BJ (cell line): Measurements from ENCODE around the gene MFSD12. TPM values are rescaled to one million over a fixed set of nuclear protein-coding genes. Genes with fewer than 3 reads are reported as not detected.

Experiments
- CTCF ChIA-PET: fragments of 350-600 bp; formaldehyde crosslinking; extraction: SDS; loops from one replicate; lab custom pipeline; 2021; ENCODE audit warnings: antibody characterized with exemption, inconsistent platforms; lab: Yijun Ruan, JAX
- POLR2A ChIA-PET: fragments of 300-600 bp; sonication (Branson Sonifier 250); formaldehyde crosslinking; extraction: SDS; loops from one replicate; lab custom pipeline; 2021; ENCODE audit warnings: antibody characterized with exemption; lab: Charles Lee
- DNase-seq: peaks from one replicate; pipeline ENCODE4 v3.0.0-alpha.2; 2011; ENCODE audit warnings: low read depth
- H3K27me3 ChIP-seq: 2 replicates; pipeline ENCODE4 v1.6.0; 2011; ENCODE audit warnings: low read length; ENCODE audit not compliant: control insufficient read depth, insufficient read depth
- H3K36me3 ChIP-seq: 2 replicates; pipeline ENCODE4 v1.5.1; 2011; ENCODE audit warnings: low read length; ENCODE audit not compliant: control insufficient read depth, insufficient read depth
- H3K4me3 ChIP-seq: 2 replicates; pipeline ENCODE4 v1.5.1; 2011; ENCODE audit warnings: low read depth, mild to moderate bottlenecking, control low read depth, low read length
- CTCF ChIP-seq: IDR thresholded peaks from 2 replicates; pipeline ENCODE4 v1.5.1; 2011; ENCODE audit warnings: low read depth, mild to moderate bottlenecking, control low read depth, inconsistent platforms, low read length, moderate library complexity; ENCODE audit not compliant: insufficient read depth
- polyA plus RNA-seq: library from polyadenylated mRNA; depleted of rRNA; stranded (reverse); fragments of >200 nt; gene quantifications from 2 replicates; pipeline ENCODE4 v1.2.3, GENCODE V29; 2011

The MFSD12 gene
- polyA plus RNA-seq, 1 experiment, result 54.7 TPM

GRCh38 chr19:3554254-3555083 lies 2.9 kb downstream of the MFSD12 start:
- H3K36me3 ChIP-seq, result peaks cover 2% of the 10 kb centered on the region; the same call in 1 of the 2 replicates
- no peak overlapping the region for H3K4me3 ChIP-seq
- CTCF ChIA-PET, result interaction anchor here (0.8 to 5.8 kb wide), 3 partner anchors 8 to 153 kb away, joined by 3 to 57 read pairs (median 3); no protein-coding TSS in a partner anchor
- H3K27me3 ChIP-seq, result no peaks in the 10 kb centered on the region
- POLR2A ChIA-PET, result no interaction called here
- no peak for DNase-seq
- no peak for TF ChIP-seq CTCF

GRCh38 chr19:3551792-3552095 lies 5.6 kb downstream of the MFSD12 start:
- DNase-seq, result no peak
- ChIA-PET CTCF (no interaction called here), POLR2A (no interaction called here)
- TF ChIP-seq CTCF, result no peak
- Histone ChIP-seq H3K27me3 (no peaks in the 10 kb centered on the region), H3K4me3 (no peak overlapping the region), H3K36me3 (peaks cover 11% of the 10 kb centered on the region; the same call in 1 of the 2 replicates)

- ChIA-PET POLR2A (no interaction called here), CTCF (no interaction called here)
These were observed 6.2 kb downstream of the MFSD12 start for GRCh38 chr19:3550947-3551791.

GRCh38 chr19:3549816-3550215 lies 7.6 kb downstream of the MFSD12 start:
- no peaks in the 10 kb centered on the region for H3K27me3 ChIP-seq
- H3K4me3 ChIP-seq, result no peak overlapping the region
- H3K36me3 ChIP-seq, result peaks cover 17% of the 10 kb centered on the region
- TF ChIP-seq CTCF, result no peak
- CTCF ChIA-PET, result interaction anchor here (0.9 kb wide), 1 partner anchor 162 kb away, joined by 4 read pairs; no protein-coding TSS in a partner anchor
- POLR2A ChIA-PET, result no interaction called here
- DNase-seq, result no peak

More at GRCh38 chr19:3550947-3551791, 6.2 kb downstream of the MFSD12 start:
- no peak for DNase-seq
- no peaks in the 10 kb centered on the region for H3K27me3 ChIP-seq
- H3K4me3 ChIP-seq, result no peak overlapping the region
- peaks cover 12% of the 10 kb centered on the region; the same call in 1 of the 2 replicates for H3K36me3 ChIP-seq
- TF ChIP-seq CTCF, result no peak

- Histone ChIP-seq H3K4me3 (no peak overlapping the region), H3K27me3 (no peaks in the 10 kb centered on the region), H3K36me3 (peaks cover 24% of the 10 kb centered on the region)
- no peak for TF ChIP-seq CTCF
- POLR2A ChIA-PET, result no interaction called here
- CTCF ChIA-PET, result interaction anchor here (1.1 to 5.5 kb wide), 3 partner anchors 8 to 73 kb away, joined by 3 to 57 read pairs (median 4); partner anchors contain the start of gene MFSD12
- DNase-seq, result no peak
These were observed 8.8 kb downstream of the MFSD12 start for GRCh38 chr19:3548606-3549005.
